ENCODE measurements around the gene GPD2.
A peak's percentile ranks its signal among the peaks of the same experiment; 100 is the strongest.

The GPD2 gene

GRCh38 chr2:156435718-156436496 lies at the start of gene GPD2:
Gene GPD2 (plus strand): TSS chr2:156436379. CDS start chr2:156476106, 39,727 bp downstream.
- DNase-seq (ENCODE audit: low read depth): peak; percentile 86
- H3K4me3 ChIP-seq (ENCODE audit: low read length): peak within 1 kb of the TSS; percentile 67
- TF ChIP-seq CTCF (IDR thresholded peaks at IDR 0.05; ENCODE audit: insufficient read depth, low read depth, low read length, missing control alignments): no peak

- TF ChIP-seq CTCF (IDR thresholded peaks at IDR 0.05; ENCODE audit: insufficient read depth, low read depth, low read length, missing control alignments): no peak
- H3K4me3 ChIP-seq (ENCODE audit: low read length): no peak overlapping the region
- DNase-seq (ENCODE audit: low read depth): no peak
Measured at GRCh38 chr2:156394033-156394741, 42.0 kb upstream of the GPD2 start.

- no peak for TF ChIP-seq CTCF (IDR thresholded peaks at IDR 0.05; ENCODE audit: insufficient read depth, low read depth, low read length, missing control alignments)
- H3K4me3 ChIP-seq (ENCODE audit: low read length): no peak overlapping the region
Measured at GRCh38 chr2:156396126-156396525, 40.1 kb upstream of the GPD2 start.

GRCh38 chr2:156397229-156397628 lies 39.0 kb upstream of the GPD2 start:
- no peak for TF ChIP-seq CTCF (IDR thresholded peaks at IDR 0.05; ENCODE audit: insufficient read depth, low read depth, low read length, missing control alignments)
- no peak for DNase-seq (ENCODE audit: low read depth)

More at GRCh38 chr2:156396126-156396525, 40.1 kb upstream of the GPD2 start:
- peak; percentile 38 for DNase-seq (ENCODE audit: low read depth)

GRCh38 chr2:156398176-156398575 lies 38.0 kb upstream of the GPD2 start:
- no peak overlapping the region for H3K4me3 ChIP-seq (ENCODE audit: low read length)
- no peak for TF ChIP-seq CTCF (IDR thresholded peaks at IDR 0.05; ENCODE audit: insufficient read depth, low read depth, low read length, missing control alignments)
- DNase-seq (ENCODE audit: low read depth): no peak

More at GRCh38 chr2:156397229-156397628, 39.0 kb upstream of the GPD2 start:
- H3K4me3 ChIP-seq (ENCODE audit: low read length): no peak overlapping the region

DNA sequence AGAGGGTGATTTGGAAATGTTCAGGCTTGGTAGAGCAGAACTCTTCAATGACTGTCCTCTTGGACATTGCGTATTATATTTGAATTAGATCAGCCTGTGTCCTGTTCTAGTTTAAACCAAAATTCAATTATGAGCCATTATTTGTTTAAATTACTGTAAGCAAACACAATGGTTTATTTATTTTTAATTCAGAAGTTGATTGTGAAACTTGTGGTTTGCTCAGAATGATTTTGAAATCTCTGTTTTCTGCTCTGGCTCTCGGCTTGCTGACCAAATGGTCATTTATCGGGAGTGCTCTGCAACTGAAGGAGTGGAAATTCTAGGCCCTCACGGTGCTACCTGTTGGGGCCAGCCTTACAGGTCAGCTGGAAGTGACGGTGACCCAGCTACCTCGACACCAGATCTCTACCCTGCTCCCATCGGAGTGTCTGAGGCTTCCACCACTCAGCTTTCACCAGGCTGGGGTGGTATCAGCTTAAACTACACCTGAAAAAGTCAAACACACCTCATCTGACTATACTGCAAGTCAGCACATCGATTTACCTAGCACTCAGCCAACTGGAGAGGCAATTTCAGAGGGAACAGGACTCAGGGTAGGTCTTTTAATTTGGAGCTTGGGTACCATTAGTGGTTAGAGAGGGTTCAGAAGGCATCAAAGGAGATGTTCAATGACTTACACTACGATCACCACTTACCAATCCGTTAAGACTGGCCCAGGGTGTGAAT lies 36.8 kb upstream of the GPD2 start:
- peak overlapping the region; percentile 85 for H3K4me3 ChIP-seq (ENCODE audit: low read length)
- peak; percentile 63 for DNase-seq (ENCODE audit: low read depth)
- no peak for TF ChIP-seq CTCF (IDR thresholded peaks at IDR 0.05; ENCODE audit: insufficient read depth, low read depth, low read length, missing control alignments)
